Neural progenitor cell (in vitro differentiated cells): ENCODE results near the gene IRF6. TPM values are rescaled to one million over a fixed set of nuclear protein-coding genes. Genes with fewer than 3 reads are reported as not detected.

Source experiments
- DNase-seq: peaks from one replicate; pipeline ENCODE4 v3.0.0-alpha.2; 2016; ENCODE audit warnings: low spot score
- H2AFZ ChIP-seq: fragments of 200-600 bp; sonication (generic); replicated peaks from 2 replicates; pipeline ENCODE4 v1.6.1; 2016; ENCODE audit warnings: antibody characterized with exemption
- H3F3A ChIP-seq: fragments of 200-600 bp; sonication (generic); 2 replicates; pipeline ENCODE4 v1.6.1; 2016; ENCODE audit warnings: antibody characterized with exemption, low read depth
- H3K27ac ChIP-seq: fragments of 200-600 bp; sonication (generic); 2 replicates; pipeline ENCODE4 v1.5.1; 2016; ENCODE audit warnings: mild to moderate bottlenecking
- H3K27me3 ChIP-seq: fragments of 200-600 bp; sonication (generic); 2 replicates; pipeline ENCODE4 v1.6.1; 2016; ENCODE audit warnings: mild to moderate bottlenecking, moderate library complexity
- H3K36me3 ChIP-seq: fragments of 200-600 bp; sonication (generic); 2 replicates; pipeline ENCODE4 v1.5.1; 2016
- H3K4me1 ChIP-seq: fragments of 200-600 bp; sonication (generic); 2 replicates; pipeline ENCODE4 v1.6.1; 2016; ENCODE audit warnings: mixed run types
- H3K4me2 ChIP-seq: fragments of 200-600 bp; sonication (generic); 2 replicates; pipeline ENCODE4 v1.6.1; 2016
- H3K4me3 ChIP-seq: fragments of 200-600 bp; sonication (generic); 2 replicates; pipeline ENCODE4 v1.5.1; 2016
- H3K79me2 ChIP-seq: fragments of 200-600 bp; sonication (generic); 2 replicates; pipeline ENCODE4 v1.6.1; 2016; ENCODE audit warnings: low read depth
- H3K9ac ChIP-seq: fragments of 200-600 bp; sonication (generic); 2 replicates; pipeline ENCODE4 v1.6.1; 2016
- H3K9me3 ChIP-seq: fragments of 200-600 bp; sonication (generic); 2 replicates; pipeline ENCODE4 v1.5.1; 2016; ENCODE audit warnings: low read depth
- H4K20me1 ChIP-seq: fragments of 200-600 bp; sonication (generic); 2 replicates; pipeline ENCODE4 v1.6.1; 2016; ENCODE audit warnings: low read depth
- H3K27ac Mint-ChIP-seq: 3 replicates; pipeline ENCODE4 v1.8.0; 2021; ENCODE audit warnings: mixed read lengths
- H3K27me3 Mint-ChIP-seq: 2 replicates; pipeline ENCODE4 v1.8.0; 2022; ENCODE audit warnings: low read depth, mild to moderate bottlenecking, inconsistent platforms, moderate library complexity, mixed read lengths; ENCODE audit not compliant: insufficient read depth
- H3K36me3 Mint-ChIP-seq: 3 replicates; pipeline ENCODE4 v1.8.0; 2021; ENCODE audit warnings: mixed read lengths
- H3K4me1 Mint-ChIP-seq: 3 replicates; pipeline ENCODE4 v1.8.0; 2021; ENCODE audit warnings: mixed read lengths
- H3K4me3 Mint-ChIP-seq: 3 replicates; pipeline ENCODE4 v1.8.0; 2021; ENCODE audit warnings: mild to moderate bottlenecking, moderate library complexity, mixed read lengths
- H3K9me3 Mint-ChIP-seq: 3 replicates; pipeline ENCODE4 v1.8.0; 2020; ENCODE audit warnings: mixed read lengths
- EZH2 ChIP-seq: fragments of 200-600 bp; sonication (generic); IDR thresholded peaks from 2 replicates; pipeline ENCODE4 v1.6.1; 2017; ENCODE audit warnings: antibody characterized with exemption, mild to moderate bottlenecking, moderate library complexity
- EZH2phosphoT487 ChIP-seq: fragments of 200-600 bp; sonication (generic); IDR thresholded peaks from 2 replicates; pipeline ENCODE4 v1.6.1; 2017; ENCODE audit warnings: antibody characterized with exemption
- total RNA-seq: library from RNA; depleted of rRNA; stranded (reverse); fragments of >200 nt; gene quantifications from 2 replicates; pipeline ENCODE4 v1.2.3, GENCODE V29; 2015; ENCODE audit warnings: low replicate concordance
- TF ChIP-seq, protein P1 (sequence below): fragments of 200-600 bp; sonication (generic); IDR thresholded peaks from 2 replicates; pipeline ENCODE4 v1.5.1; 2017; ENCODE audit warnings: antibody characterized with exemption, mild to moderate bottlenecking

IRF6 gene
- 0.34 and 3.3 TPM in 2 replicates for total RNA-seq

GRCh38 chr1:209805875-209806760 lies at the start of gene IRF6:
Gene IRF6, minus strand, starts transcription at chr1:209806142. Its CDS starts 4,729 bp downstream, at chr1:209801413.
- Histone ChIP-seq H3K9me3 (no peaks in the 10 kb centered on the region), H3K4me1 (peaks cover 10% of the 10 kb centered on the region), H3F3A (peaks cover 4% of the 10 kb centered on the region), H2AFZ (peak within 1 kb of the TSS; percentile 97), H3K36me3 (no peaks in the 10 kb centered on the region), H3K4me3 (peak within 1 kb of the TSS; percentile 49), H3K27me3 (peaks cover 38% of the 10 kb centered on the region), H3K79me2 (no peaks in the 10 kb centered on the region), H3K4me2 (peak within 1 kb of the TSS; percentile 76), H4K20me1 (no peaks in the 10 kb centered on the region), H3K9ac (no peak within 1 kb of the TSS), H3K27ac (no peak within 1 kb of the TSS)
- DNase-seq: peak; percentile 96
- peaks cover 21% of the 10 kb centered on the region for H3K27me3 Mint-ChIP-seq
- H3K36me3 Mint-ChIP-seq: no peaks in the 10 kb centered on the region
- H3K9me3 Mint-ChIP-seq: peaks cover 13% of the 10 kb centered on the region
- peaks cover 9% of the 10 kb centered on the region for H3K4me1 Mint-ChIP-seq
- TF ChIP-seq, protein P1, sequence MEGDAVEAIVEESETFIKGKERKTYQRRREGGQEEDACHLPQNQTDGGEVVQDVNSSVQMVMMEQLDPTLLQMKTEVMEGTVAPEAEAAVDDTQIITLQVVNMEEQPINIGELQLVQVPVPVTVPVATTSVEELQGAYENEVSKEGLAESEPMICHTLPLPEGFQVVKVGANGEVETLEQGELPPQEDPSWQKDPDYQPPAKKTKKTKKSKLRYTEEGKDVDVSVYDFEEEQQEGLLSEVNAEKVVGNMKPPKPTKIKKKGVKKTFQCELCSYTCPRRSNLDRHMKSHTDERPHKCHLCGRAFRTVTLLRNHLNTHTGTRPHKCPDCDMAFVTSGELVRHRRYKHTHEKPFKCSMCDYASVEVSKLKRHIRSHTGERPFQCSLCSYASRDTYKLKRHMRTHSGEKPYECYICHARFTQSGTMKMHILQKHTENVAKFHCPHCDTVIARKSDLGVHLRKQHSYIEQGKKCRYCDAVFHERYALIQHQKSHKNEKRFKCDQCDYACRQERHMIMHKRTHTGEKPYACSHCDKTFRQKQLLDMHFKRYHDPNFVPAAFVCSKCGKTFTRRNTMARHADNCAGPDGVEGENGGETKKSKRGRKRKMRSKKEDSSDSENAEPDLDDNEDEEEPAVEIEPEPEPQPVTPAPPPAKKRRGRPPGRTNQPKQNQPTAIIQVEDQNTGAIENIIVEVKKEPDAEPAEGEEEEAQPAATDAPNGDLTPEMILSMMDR: no peak
- TF ChIP-seq EZH2: peak; percentile 39
- H3K4me3 Mint-ChIP-seq: peak within 1 kb of the TSS; percentile 76
- no peak within 1 kb of the TSS for H3K27ac Mint-ChIP-seq

DNA sequence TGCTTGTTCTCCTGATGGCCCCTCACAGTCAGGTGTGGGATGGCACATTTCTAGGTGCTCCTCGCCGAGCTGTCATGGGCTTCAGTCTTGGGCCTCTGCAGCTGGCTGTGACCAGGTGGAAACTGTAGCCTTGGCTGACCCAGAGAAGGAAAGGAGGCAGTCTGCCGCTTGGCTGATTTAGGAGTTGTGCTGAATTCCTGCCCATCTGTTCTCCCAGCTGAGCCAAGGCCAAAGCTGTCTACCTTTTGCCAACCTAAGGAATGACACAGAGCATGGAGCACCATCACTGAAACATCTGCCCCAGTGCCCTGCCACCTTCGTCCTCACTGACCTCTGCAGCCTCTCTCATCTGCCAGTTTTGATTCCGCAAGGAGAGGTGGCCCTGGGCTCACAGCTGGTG lies 49.7 kb upstream of the IRF6 start:
- Histone ChIP-seq H3K79me2 (no peaks in the 10 kb centered on the region), H3K9me3 (no peaks in the 10 kb centered on the region), H3K4me3 (no peak overlapping the region), H2AFZ (no peak overlapping the region), H3K4me2 (no peak overlapping the region), H3K9ac (no peak overlapping the region), H3K27me3 (no peaks in the 10 kb centered on the region), H3F3A (no peaks in the 10 kb centered on the region), H3K27ac (no peak overlapping the region), H4K20me1 (no peaks in the 10 kb centered on the region), H3K4me1 (no peaks in the 10 kb centered on the region), H3K36me3 (peaks cover 8% of the 10 kb centered on the region)
- Mint-ChIP-seq H3K36me3 (peaks cover 2% of the 10 kb centered on the region), H3K4me3 (no peak overlapping the region), H3K9me3 (no peaks in the 10 kb centered on the region), H3K4me1 (no peaks in the 10 kb centered on the region), H3K27me3 (peaks cover 3% of the 10 kb centered on the region), H3K27ac (no peak overlapping the region)
- TF ChIP-seq EZH2phosphoT487: no peak
- TF ChIP-seq, protein P1: no peak
- TF ChIP-seq EZH2: no peak
- no peak for DNase-seq

DNA sequence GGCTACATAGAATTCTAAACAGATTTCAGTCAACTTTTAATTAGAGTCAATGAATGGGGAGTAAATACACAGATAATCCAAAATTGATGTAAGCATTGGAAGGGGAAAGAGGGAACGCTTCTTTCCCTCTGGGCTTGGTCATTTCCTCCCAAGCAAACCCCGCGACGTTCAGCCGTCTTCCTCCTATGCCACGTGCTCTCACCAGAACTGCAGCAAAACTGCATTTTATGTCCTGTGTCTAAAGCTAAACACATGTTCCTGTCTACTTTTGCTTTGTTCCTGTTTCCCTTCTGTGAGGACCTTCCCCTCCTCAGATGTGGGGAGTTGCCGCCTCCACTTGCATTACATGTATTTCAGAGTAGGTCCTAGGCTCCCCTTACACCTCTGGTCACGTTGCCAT lies 49.1 kb upstream of the IRF6 start:
- Histone ChIP-seq H3K4me3 (no peak overlapping the region), H3K27me3 (no peaks in the 10 kb centered on the region), H3F3A (no peaks in the 10 kb centered on the region), H3K4me1 (no peaks in the 10 kb centered on the region), H3K27ac (no peak overlapping the region), H3K36me3 (peaks cover 8% of the 10 kb centered on the region), H4K20me1 (no peaks in the 10 kb centered on the region), H2AFZ (no peak overlapping the region), H3K9ac (no peak overlapping the region), H3K4me2 (no peak overlapping the region), H3K9me3 (no peaks in the 10 kb centered on the region), H3K79me2 (no peaks in the 10 kb centered on the region)
- DNase-seq: no peak
- H3K4me1 Mint-ChIP-seq: no peaks in the 10 kb centered on the region
- H3K27me3 Mint-ChIP-seq: peaks cover 3% of the 10 kb centered on the region
- no peaks in the 10 kb centered on the region for H3K9me3 Mint-ChIP-seq
- H3K4me3 Mint-ChIP-seq: no peak overlapping the region
- peaks cover 2% of the 10 kb centered on the region for H3K36me3 Mint-ChIP-seq
- TF ChIP-seq EZH2phosphoT487 (no peak), EZH2 (no peak)
- TF ChIP-seq, protein P1: no peak
- no peak overlapping the region for H3K27ac Mint-ChIP-seq
